ENCODE results near the gene BRS3.
A peak's percentile ranks its signal among the peaks of the same experiment; 100 is the strongest.

BRS3 gene

GRCh38 chrX:136496186-136496763 lies 8.5 kb downstream of the BRS3 start:
- no peak for DNase-seq

GRCh38 chrX:136496764-136497555 lies 9.2 kb downstream of the BRS3 start:
- peak; percentile 81 for DNase-seq

GRCh38 chrX:136497556-136498052 lies 9.9 kb downstream of the BRS3 start, which contains the start of gene HTATSF1:
Gene HTATSF1 (plus strand): TSS chrX:136497592. CDS start chrX:136497685, 93 bp downstream.
- DNase-seq, result no peak

- no peak for DNase-seq
Observed at GRCh38 chrX:136519069-136519468, 31.3 kb downstream of the BRS3 start.

GRCh38 chrX:136523770-136524169 lies 36.0 kb downstream of the BRS3 start:
- no peak for DNase-seq

GRCh38 chrX:136525738-136526606 lies 38.2 kb downstream of the BRS3 start:
- DNase-seq, result no peak

GRCh38 chrX:136528645-136529315 lies 41.0 kb downstream of the BRS3 start:
- no peak for DNase-seq

- no peak for DNase-seq
Observed at GRCh38 chrX:136529795-136530194, 42.0 kb downstream of the BRS3 start.

- DNase-seq, result no peak
Observed at GRCh38 chrX:136531951-136532350, 44.2 kb downstream of the BRS3 start, which contains the start of gene VGLL1. Gene VGLL1 (plus strand): TSS chrX:136532215. CDS start chrX:136536021, 3,806 bp downstream.

GRCh38 chrX:136534131-136534530 lies 46.4 kb downstream of the BRS3 start:
- no peak for DNase-seq

GRCh38 chrX:136538811-136539210 lies 51.1 kb downstream of the BRS3 start:
- DNase-seq, result no peak

- DNase-seq, result no peak
Observed at GRCh38 chrX:136540226-136540625, 52.5 kb downstream of the BRS3 start.

GRCh38 chrX:136541294-136541693 lies 53.5 kb downstream of the BRS3 start:
- no peak for DNase-seq

GRCh38 chrX:136542281-136542680 lies 54.5 kb downstream of the BRS3 start:
- no peak for DNase-seq

All from activated CD4-positive, alpha-beta T cell treated with anti-CD3 and anti-CD28 coated beads, Interleukin-2, amount 50 U/mL, for 4 hours (primary cell).